GM21723 (cell line): ENCODE results near the gene GNG4.

Experiments
- ATAC-seq: cut with Tn5 transposase; IDR thresholded peaks from one replicate; pipeline ENCODE4 v1.9.1; 2021; ENCODE audit warnings: mild to moderate bottlenecking, moderate library complexity; ENCODE audit not compliant: unreplicated experiment

Gene GNG4

DNA sequence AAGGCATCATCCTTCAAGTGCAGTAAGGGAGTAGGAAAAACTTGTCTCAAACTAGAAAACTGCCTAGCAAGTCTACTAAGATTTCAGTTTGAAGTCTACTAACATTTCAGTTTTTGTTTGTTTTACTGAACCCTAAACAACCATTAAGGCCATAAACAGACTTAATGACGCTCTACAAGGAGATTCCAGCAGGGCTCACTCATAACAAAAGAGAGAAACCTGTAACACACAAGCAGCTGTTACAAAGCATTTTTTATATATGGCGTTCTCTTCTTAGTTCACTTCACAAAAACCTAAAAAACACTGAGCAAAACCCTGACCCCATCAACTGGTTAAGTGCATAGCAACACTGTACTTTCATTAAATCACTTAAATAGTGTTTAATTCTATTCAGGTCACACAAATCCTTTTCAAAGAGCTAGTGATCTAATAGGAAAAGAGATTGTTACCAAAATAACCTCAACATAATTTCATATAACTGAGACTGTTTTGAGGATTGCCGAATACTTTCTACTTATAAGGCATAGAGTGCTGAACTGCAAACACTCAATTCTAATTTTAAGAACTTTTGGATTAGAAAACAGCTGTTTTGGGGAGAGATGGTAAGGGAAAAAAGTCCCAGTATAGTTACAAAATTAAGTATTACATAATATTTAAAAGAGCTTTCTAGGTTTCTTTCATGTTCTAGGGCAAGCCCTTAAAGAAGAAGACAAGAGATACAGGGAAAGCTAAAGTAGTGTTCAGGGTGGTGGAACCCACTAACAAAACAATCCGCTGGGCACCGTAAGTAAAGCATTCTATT is 146.8 kb downstream of the GNG4 start:
- ATAC-seq, result no peak

DNA sequence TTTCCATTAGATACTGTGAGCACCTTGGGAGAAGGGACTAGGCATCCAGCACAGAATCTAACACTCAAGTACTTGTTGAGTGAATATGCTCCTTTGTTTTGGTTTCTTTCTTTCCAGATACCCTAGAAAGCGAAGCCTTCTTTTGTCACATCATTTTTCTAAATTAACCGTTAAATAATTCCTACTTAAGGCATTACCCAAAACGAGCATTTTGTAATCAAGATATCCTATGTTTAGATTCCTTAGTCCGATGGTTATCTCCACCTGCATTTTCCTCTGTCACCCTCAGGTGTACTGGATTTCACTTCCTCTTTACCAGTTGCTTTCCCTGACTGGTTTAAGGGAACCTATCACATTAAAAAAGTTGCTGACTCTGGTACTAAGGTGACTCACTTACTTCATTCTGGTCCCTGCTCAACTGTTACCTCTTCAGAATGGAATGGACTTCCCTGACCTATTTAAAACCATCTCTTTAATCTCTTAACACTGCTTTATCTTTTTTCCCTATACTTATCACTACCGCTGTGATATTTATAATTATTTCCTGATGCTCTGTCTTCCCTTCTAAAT is 148.5 kb downstream of the GNG4 start:
- no peak for ATAC-seq
